DOHH2 (cell line): ENCODE data around the gene ATP1A3.
A peak's percentile ranks its signal among the peaks of the same experiment; 100 is the strongest.

Source experiments
- H3F3A ChIP-seq: fragments of 200-600 bp; sonication (generic), shearing (Covaris generic); 2 replicates; pipeline ENCODE4 v1.6.0; 2016; ENCODE audit warnings: antibody characterized with exemption, mild to moderate bottlenecking; ENCODE audit not compliant: control insufficient read depth, insufficient read depth
- H3K27ac ChIP-seq: fragments of 200-600 bp; sonication (generic); 2 replicates; pipeline ENCODE4 v1.5.1; 2014; ENCODE audit warnings: low read depth, mild to moderate bottlenecking, low read length, moderate library complexity
- H3K27me3 ChIP-seq: fragments of 200-600 bp; sonication (generic); 2 replicates; pipeline ENCODE4 v1.6.1; 2014; ENCODE audit warnings: mild to moderate bottlenecking, low read length, mixed read lengths; ENCODE audit not compliant: control insufficient read depth
- H3K36me3 ChIP-seq: fragments of 200-600 bp; sonication (generic); 2 replicates; pipeline ENCODE4 v1.6.1; 2014; ENCODE audit warnings: mild to moderate bottlenecking, low read length, moderate library complexity, mixed read lengths; ENCODE audit not compliant: control insufficient read depth
- H3K4me1 ChIP-seq: fragments of 200-600 bp; sonication (generic); 2 replicates; pipeline ENCODE4 v1.6.1; 2014; ENCODE audit warnings: mild to moderate bottlenecking, low read length, mixed read lengths; ENCODE audit not compliant: control insufficient read depth
- H3K4me2 ChIP-seq: fragments of 200-600 bp; sonication (generic); 2 replicates; pipeline ENCODE4 v1.6.0; 2014; ENCODE audit warnings: mild to moderate bottlenecking, low read length, moderate library complexity
- H3K4me3 ChIP-seq: fragments of 200-600 bp; sonication (generic); 2 replicates; pipeline ENCODE4 v1.5.1; 2014; ENCODE audit warnings: mild to moderate bottlenecking, low read length, mixed read lengths
- H3K79me2 ChIP-seq: fragments of 200-600 bp; sonication (generic); 2 replicates; pipeline ENCODE4 v1.6.1; 2014; ENCODE audit warnings: mild to moderate bottlenecking, low read length, mixed read lengths; ENCODE audit not compliant: control insufficient read depth
- H3K9me2 ChIP-seq: fragments of 200-600 bp; sonication (generic); replicated peaks from 2 replicates; pipeline ENCODE4 v1.6.1; 2014; ENCODE audit warnings: mild to moderate bottlenecking, low read length, mixed read lengths; ENCODE audit not compliant: control insufficient read depth
- H3K9me3 ChIP-seq: fragments of 200-600 bp; sonication (generic); 2 replicates; pipeline ENCODE4 v1.6.1; 2014; ENCODE audit warnings: antibody characterized with exemption, low read length, mixed read lengths; ENCODE audit not compliant: control insufficient read depth, insufficient read depth
- H4K20me1 ChIP-seq: fragments of 200-600 bp; sonication (generic); 2 replicates; pipeline ENCODE4 v1.6.0; 2014; ENCODE audit warnings: low read depth, mild to moderate bottlenecking, antibody characterized with exemption, low read length, moderate library complexity; ENCODE audit not compliant: control insufficient read depth, insufficient read depth
- EZH2phosphoT487 ChIP-seq: fragments of 200-600 bp; sonication (generic); IDR thresholded peaks from 2 replicates; pipeline ENCODE4 v1.6.1; 2017; ENCODE audit warnings: borderline replicate concordance, mild to moderate bottlenecking, antibody characterized with exemption, low read length, moderate library complexity, mixed read lengths
- TF ChIP-seq, protein P1 (sequence below): fragments of 200-600 bp; sonication (generic); IDR thresholded peaks from one replicate; pipeline ENCODE4 v1.5.1; 2014; ENCODE audit warnings: antibody characterized with exemption, mild to moderate bottlenecking, low read depth, low read length; ENCODE audit not compliant: poor library complexity, severe bottlenecking

The ATP1A3 gene

GRCh38 chr19:41944336-41944735, 49.7 kb downstream of the ATP1A3 start:
- H3K4me3 ChIP-seq = peak overlapping the region; percentile 70
- peaks cover 23% of the 10 kb centered on the region for H3K36me3 ChIP-seq
- H3K79me2 ChIP-seq = peaks cover 6% of the 10 kb centered on the region
- H3K4me1 ChIP-seq = peaks cover 89% of the 10 kb centered on the region
- no peaks in the 10 kb centered on the region for H3K27me3 ChIP-seq
- no peaks in the 10 kb centered on the region for H4K20me1 ChIP-seq
- H3F3A ChIP-seq = peaks cover 42% of the 10 kb centered on the region
- H3K4me2 ChIP-seq = peak overlapping the region; percentile 97
- peak overlapping the region; percentile 100 for H3K27ac ChIP-seq
- H3K9me3 ChIP-seq = no peaks in the 10 kb centered on the region
- no peaks in the 10 kb centered on the region for H3K9me2 ChIP-seq
- no peak for TF ChIP-seq EZH2phosphoT487
- TF ChIP-seq, protein P1, sequence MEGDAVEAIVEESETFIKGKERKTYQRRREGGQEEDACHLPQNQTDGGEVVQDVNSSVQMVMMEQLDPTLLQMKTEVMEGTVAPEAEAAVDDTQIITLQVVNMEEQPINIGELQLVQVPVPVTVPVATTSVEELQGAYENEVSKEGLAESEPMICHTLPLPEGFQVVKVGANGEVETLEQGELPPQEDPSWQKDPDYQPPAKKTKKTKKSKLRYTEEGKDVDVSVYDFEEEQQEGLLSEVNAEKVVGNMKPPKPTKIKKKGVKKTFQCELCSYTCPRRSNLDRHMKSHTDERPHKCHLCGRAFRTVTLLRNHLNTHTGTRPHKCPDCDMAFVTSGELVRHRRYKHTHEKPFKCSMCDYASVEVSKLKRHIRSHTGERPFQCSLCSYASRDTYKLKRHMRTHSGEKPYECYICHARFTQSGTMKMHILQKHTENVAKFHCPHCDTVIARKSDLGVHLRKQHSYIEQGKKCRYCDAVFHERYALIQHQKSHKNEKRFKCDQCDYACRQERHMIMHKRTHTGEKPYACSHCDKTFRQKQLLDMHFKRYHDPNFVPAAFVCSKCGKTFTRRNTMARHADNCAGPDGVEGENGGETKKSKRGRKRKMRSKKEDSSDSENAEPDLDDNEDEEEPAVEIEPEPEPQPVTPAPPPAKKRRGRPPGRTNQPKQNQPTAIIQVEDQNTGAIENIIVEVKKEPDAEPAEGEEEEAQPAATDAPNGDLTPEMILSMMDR = no peak

GRCh38 chr19:41941410-41942202, 52.4 kb downstream of the ATP1A3 start:
- H3K27me3 ChIP-seq = no peaks in the 10 kb centered on the region
- peaks cover 57% of the 10 kb centered on the region for H3F3A ChIP-seq
- H3K27ac ChIP-seq = peak overlapping the region; percentile 96
- H3K4me3 ChIP-seq = peak overlapping the region; percentile 97
- H4K20me1 ChIP-seq = no peaks in the 10 kb centered on the region
- peaks cover 9% of the 10 kb centered on the region for H3K79me2 ChIP-seq
- peak overlapping the region; percentile 96 for H3K4me2 ChIP-seq
- H3K36me3 ChIP-seq = peaks cover 14% of the 10 kb centered on the region
- no peaks in the 10 kb centered on the region for H3K9me2 ChIP-seq
- no peaks in the 10 kb centered on the region for H3K9me3 ChIP-seq
- no peak for TF ChIP-seq EZH2phosphoT487
- TF ChIP-seq, protein P1 = no peak
- H3K4me1 ChIP-seq = peaks cover 81% of the 10 kb centered on the region

- peak overlapping the region; percentile 97 for H3K4me3 ChIP-seq
- H3K79me2 ChIP-seq = peaks cover 9% of the 10 kb centered on the region
- H3K9me3 ChIP-seq = no peaks in the 10 kb centered on the region
- H4K20me1 ChIP-seq = no peaks in the 10 kb centered on the region
- peak overlapping the region; percentile 96 for H3K27ac ChIP-seq
- H3K36me3 ChIP-seq = peaks cover 14% of the 10 kb centered on the region
- no peaks in the 10 kb centered on the region for H3K9me2 ChIP-seq
- no peaks in the 10 kb centered on the region for H3K27me3 ChIP-seq
- peak overlapping the region; percentile 96 for H3K4me2 ChIP-seq
- peaks cover 60% of the 10 kb centered on the region for H3F3A ChIP-seq
- TF ChIP-seq, protein P1 = peak; percentile 15
- TF ChIP-seq EZH2phosphoT487 = no peak
- H3K4me1 ChIP-seq = peaks cover 81% of the 10 kb centered on the region
Observed at GRCh38 chr19:41940731-41941409, 53.2 kb downstream of the ATP1A3 start.
